HG03025 (cell line): ENCODE results near the gene EHBP1.
A peak's percentile ranks its signal among the peaks of the same experiment; 100 is the strongest.

Experiments
- ATAC-seq: cut with Tn5 transposase; IDR thresholded peaks from one replicate; pipeline ENCODE4 v1.9.1; 2021; ENCODE audit warnings: mild to moderate bottlenecking, moderate library complexity; ENCODE audit not compliant: unreplicated experiment, low FRiP score

EHBP1 gene

DNA sequence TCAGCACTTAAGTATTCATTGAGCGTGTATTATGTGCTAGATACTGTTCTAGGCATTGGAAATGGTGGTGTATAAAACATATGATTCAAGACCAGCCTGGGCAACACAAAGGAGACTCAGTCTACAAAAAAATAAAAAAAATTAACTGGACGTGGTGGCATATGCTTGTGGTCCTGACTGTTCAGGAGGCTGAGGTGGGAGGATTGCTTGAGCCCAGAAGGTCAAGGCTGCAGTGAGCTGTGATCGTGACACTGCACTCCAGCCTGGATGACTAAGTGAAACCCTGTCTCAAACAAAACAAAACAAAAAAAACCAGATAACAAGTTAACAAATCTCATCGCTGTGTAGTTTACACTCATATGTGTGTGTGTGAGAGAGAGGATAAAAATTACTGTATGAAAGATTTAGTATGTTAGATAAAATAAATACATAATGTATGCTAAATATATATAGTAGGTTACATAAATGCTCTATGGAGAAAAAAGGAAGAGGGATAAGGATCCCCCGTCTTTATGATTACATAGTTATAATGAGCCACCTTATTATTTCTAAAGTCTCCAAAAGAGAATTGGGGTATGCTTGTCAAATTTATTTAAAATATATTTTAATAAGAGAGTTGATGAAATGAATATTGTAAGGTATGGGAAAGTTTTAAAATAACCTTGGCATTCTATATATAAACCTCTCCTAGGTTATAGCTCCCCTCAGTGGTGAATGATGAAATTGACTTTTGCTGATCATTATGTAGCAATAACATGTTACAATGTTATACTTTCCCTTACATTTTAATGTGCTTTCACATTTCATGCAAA lies 69.2 kb downstream of the EHBP1 start:
- no peak for ATAC-seq

DNA sequence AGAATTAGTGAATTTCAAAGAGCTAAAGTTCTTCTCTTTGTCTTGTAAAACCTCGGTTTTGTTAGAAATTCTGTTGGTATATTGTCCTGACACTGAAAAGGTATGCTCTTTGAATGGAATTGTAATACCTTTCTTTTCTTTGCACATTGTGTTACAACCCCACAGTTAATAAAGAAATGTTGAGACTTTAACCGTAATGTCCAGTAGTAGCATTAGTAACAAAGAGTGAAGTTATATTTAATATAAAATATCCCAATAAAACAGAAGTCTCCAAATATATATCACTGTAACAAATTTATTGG lies 69.8 kb downstream of the EHBP1 start:
- ATAC-seq: no peak

DNA sequence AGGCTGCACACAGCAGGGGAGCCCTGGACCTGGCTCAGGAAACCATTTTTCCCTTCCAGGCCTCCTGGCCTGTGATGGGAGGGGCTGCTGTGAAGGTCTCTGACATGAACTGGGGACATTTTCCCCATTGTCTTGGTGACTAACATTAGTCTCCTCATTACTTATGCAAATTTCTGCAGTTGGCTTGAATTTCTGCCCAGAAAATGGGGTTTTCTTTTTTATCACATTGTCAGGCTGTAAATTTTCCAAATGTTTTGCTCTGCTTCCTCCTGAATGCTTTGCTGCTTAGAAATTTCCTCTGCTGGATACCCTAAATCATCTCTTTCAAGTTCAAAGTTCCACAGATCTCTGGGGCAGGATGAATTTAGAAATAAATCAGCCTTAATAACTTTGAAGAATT lies 78.2 kb downstream of the EHBP1 start:
- no peak for ATAC-seq

DNA sequence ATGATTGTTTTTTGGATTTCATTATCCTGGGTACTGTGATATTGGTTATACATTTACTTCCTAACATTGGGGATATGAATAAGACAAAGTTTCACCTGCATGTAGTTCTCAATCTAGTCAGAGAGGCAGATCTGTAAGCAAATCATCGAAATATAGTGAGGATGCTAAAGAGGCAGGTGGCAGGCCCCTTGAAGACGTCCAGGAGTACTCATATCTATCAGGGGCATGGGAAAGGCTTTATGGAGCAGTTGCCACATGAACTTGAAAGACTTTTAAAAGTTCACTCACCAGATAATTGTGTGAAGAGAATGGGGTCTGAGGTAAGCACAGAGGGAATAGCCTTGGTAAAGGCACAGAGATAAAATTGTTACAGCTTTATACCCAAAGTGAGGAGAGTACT lies 78.8 kb downstream of the EHBP1 start:
- ATAC-seq: no peak

DNA sequence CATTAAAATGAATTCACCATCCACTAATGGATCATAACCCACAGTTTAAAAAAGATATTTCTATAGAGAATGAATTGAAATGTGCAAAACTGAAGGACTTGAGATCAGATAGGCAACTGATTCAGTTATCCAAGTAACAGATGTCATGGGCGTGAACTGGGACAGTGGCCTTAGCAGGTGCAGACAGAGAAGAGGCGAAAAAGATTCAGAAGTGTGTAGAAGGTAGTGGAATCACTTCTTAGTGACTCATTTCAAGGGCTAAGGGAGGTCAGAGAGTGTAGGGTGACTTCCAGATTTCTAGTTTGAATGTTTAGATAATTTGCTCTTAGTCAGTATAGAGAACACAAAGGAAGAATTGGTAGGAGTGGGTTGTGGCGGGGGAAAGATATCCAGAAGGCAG lies 79.7 kb downstream of the EHBP1 start:
- peak; percentile 74 for ATAC-seq

DNA sequence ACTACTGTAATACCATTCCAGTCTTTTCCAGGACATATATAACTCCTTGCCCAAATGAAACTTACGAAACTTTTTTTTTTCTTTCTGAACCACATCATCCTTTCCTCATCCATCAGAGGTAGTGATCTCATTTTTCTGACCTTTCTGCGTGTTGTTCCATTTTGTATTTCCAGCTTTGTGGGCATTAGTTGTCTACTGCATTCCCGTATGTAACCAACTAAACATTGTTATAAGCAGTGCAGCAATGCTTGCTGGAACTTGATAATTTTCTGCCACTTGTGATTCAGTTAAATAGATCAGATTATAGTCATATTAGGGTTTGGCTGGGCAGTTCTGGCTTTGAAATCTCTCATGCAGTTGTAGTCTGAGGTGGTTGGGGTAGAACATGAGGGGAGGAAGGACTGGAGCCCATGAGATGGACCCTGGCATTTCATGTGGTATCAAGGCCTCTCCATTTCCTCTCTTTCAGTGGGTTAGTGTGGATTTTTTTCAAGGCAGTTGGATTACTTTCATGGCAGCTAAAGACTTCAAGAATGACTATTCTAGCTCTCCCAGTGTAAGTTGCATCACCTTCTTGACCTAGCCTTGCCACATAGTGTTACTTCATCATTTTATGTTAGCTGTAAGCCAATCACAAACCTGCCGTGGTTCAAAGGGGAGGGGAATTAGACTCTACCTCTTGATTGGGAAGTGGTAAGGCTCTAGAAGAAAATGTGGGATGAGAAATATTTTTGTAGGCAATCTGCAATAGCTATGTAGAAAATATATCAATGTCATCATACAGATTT lies 80.5 kb downstream of the EHBP1 start:
- ATAC-seq: no peak

DNA sequence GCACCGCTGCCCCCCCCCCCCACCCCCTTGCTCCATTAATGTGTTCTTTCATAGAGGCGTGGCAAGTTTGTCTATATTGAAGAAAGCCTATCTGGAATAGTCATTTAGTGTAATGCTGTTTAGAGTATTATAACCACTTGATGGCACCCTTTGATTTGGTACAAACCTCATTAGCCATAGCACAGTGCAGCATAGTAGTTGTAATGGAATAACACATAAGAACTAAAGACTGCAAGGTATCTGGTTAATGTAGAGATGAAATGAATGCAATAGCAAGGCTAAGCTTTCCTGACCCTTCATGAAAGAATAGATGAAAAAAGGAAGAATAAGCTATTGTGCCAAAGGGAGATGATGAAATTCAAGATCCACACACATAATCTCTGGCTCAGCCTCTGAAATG lies 81.9 kb downstream of the EHBP1 start:
- no peak for ATAC-seq

DNA sequence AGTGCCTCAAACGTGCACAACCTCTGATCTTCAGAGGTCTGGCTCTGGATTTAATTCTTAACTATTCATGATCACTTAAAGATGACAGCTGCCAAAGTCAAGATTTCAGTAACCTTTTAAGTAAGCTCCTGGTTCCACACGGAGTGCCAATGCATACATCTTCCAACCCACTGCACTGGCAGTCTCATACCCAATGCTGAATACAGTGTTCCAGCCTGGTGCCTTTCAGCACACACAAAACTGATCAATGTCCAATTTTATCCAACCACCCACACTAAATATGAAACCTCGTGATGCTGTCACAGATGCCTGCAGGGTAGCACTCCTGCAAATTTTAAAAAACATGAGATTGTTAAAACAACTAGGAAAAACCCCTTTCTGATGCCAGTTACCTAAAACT lies 84.0 kb downstream of the EHBP1 start:
- ATAC-seq: no peak

DNA sequence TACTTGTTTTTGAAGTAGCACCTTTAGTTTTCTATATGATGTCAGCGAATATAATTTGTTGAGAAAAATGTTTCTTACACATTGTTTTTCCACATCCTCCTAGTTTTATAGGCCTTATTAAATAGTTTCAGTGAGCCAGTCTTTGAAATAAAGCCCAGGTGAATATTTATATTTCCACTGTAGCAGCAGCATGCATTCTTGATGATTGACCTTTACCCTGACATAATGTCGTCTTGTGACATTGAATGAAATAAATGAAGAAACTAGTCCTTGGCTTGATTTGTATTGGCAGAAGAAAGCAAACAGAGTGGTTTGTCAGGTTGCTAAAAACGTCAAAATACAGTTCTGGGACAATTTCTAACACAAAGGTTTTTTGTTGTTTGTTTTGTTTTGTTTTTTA lies 84.4 kb downstream of the EHBP1 start:
- no peak for ATAC-seq

DNA sequence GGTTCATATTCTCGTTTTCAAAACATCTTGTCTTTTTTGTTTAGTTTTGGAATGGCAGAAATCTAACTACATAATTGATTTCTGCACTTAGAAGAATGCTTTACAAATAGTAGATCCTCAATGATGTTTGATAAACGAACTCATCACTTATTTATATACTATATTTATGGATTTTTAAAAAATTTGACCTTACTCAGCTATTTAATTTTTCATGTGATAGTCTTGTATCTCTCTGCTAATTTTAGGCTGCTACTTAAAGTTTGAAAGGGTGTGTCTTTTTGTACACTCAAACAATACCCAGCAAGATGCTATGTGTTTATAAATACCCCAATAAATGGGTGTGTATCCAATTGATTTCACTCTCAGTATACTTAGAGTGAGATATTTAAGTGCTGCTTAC lies 86.9 kb downstream of the EHBP1 start:
- no peak for ATAC-seq

DNA sequence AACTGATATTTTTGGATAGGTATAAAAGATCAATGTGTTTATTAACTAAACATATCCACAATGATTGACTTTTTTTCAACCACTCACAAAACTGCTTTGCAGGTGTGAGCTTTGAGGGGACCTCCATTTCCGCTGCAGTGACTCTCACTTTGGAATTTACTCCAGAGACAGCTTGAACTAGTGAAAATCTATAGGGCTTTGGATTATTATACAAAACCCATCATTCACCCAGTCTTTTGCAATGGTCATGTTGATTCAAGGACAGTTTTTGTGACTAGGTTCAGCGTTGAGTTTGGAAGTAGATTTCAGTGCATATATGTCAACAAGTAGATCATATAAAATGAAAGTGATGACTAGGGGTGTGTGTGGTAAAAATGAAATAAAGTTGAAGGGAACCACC lies 87.7 kb downstream of the EHBP1 start:
- no peak for ATAC-seq

DNA sequence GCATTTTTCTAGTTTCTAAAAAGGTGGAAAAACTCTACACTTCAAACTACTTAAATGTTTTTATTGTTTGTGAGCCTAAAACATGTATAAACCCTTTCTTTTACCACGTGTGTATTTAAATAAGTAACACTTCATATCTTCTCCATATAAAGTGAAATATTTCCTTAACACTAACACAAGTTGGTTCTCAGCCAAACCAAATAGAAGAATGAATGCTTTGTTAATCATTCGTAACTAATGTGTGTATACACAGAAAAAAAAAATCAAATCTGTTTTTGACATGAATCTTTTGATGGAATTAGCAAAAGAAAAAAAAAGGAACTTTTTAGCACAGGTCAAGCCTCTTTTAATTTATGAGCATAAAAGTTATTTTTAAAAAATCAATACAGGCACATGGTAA lies 89.3 kb downstream of the EHBP1 start:
- ATAC-seq: no peak

DNA sequence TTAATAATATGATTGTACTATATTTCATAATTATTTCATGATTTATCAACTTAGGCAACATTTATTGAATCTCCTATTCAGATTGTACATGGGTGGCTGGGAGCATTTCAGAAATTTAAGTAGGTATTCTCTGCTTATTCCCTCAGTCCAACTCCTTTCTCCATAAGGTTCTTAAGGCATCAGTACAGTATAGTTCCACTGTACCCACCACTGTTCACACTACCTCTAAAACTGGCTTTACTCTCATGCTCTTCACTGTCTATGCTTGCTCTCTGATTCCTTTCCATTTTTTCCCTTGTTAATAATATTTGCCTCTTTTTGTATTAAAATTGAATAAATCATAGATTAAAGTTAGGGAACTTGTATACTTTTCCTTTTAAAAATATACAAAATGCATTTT lies 89.8 kb downstream of the EHBP1 start:
- ATAC-seq: no peak

DNA sequence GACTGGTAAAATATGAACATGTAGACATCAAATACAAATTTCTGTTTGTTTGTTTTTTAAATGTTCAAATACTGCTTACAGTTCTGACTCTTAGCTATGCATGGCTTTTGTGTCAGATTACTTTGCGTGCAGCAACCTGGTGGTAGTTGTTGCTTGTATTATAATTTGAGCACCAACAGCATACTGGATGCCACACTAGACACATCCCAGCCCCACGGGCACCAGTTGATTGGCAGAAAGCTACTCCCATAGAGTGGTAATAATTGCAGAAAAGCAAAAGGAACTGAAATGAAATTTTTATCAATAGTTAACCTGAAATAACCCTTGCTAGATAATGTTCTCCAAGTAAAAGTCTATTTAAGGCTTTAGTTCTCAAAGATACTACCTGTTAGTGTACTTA lies 91.6 kb downstream of the EHBP1 start:
- no peak for ATAC-seq

DNA sequence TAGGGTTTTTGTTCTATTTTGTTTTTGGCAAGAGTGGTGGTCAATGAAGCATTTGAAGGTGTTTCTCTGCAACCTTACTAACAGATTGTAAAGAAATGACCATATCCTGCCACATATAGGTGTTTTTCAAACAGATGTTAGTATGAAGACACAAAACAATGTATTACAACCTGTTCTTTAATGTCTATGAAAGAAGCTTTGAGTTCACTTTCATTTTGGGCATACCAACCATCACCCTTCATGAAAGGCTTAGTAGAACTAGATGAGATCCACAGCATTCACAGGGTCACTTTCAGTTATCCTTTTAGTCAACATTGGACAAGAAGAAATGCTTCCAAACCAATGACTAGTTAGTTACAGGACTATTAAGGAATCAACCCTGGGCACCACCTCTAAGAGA lies 95.1 kb downstream of the EHBP1 start:
- no peak for ATAC-seq

DNA sequence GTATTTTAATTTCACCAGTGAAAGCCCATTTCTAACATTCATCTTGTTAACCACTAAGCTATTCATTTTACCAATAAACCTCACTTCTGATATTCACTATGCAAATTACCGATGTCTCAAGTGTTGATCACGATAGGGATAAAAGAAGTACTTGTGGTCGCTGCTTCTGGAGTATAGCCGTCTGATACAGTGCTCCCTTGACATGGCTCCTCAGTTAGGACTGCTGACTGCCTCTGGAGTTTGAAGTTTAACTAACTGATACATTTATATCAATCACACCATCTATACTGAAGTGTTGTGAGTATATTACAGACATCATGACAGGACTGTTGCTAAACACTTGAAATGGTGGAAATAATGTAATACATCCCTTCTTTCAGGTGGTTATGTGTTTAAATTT lies 95.6 kb downstream of the EHBP1 start:
- ATAC-seq: no peak

DNA sequence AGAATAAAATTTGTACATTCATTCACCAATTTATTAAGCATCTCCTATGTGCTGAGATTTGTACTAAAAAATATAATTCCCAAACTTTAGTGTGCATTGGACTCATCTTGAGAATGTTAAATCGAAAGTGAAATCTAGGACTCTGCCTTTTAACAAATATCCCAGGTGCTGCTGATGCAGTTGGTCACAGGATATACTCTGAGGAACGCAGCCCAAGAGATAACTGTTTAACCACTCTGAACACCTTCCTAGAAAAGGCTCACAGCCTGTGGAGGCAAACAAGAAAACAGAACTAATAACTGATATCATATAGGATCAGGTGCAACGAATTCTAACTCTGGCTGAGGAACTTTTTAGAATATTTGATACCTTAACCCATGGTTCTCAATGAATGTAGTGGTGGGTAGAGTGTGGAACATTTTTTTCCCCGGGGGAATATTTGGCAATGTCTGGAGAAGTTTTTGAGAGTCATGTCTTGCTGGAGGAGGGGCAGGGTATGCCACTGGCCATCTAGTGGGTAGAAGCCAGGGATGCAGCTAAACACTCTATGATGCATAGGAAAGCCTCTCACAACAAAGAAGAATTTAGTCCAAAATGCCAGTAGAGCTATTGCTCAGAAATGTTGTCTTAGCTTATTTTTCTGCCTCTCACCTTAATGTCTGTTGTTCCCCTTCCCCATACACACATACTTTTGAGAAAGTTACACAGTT lies 96.5 kb downstream of the EHBP1 start:
- ATAC-seq: no peak

DNA sequence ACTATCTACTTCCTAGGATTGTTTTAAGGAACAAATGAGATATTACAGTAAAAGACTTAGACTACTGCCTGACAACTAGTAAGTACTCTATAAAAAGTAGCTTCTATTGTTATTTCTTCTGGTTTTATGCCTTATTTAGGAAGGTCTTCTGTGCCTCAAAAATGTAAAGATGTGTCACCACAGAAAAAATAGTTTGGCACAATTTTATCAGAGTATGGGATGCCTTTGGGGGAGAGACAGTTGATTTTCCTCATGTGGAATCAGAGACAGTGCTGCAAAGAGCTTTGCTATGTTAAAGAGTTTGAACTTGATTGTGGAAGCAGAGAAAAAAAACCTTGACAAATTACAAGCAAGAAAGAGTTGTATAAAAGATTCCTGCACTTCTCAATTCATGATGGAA lies 98.4 kb downstream of the EHBP1 start:
- ATAC-seq: no peak

DNA sequence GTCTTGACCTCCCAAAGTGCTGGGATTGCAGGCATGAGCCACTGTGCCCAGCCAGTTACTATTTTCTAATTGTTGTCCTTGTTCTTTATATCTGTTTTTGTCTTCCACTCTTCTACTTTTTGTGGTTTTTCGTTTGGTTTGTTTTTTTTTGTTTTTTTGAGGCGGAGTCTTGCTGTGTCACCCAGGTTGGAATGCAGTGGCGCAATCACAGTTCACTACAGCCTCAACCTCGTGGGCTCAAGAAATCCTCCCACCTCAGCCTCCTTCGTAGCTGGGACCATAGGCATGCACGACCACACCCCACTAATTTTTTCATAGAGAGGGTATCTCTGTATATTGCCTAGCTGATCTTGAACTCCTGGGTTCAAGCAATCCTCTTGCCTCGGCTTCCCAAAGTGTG lies 100.7 kb downstream of the EHBP1 start:
- ATAC-seq: no peak

DNA sequence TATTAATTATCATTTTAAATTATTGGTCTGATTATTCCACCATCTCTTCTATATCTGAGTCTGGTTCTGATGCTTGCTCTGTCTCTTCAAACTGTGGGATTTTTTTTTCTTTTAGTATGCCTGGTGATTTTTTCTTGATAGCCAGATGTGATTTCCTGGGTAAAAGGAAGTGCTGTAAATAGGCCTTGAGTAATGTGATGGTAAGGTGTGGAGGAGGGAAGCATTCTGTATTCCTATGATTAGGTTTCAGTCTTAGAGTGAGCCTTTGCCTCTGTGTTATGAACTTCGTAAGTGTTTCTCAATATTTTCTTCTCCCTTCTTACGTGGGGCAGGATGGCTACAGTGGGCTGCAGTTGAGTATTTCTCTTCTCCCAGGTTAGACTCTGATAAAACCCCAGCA lies 103.0 kb downstream of the EHBP1 start:
- no peak for ATAC-seq

DNA sequence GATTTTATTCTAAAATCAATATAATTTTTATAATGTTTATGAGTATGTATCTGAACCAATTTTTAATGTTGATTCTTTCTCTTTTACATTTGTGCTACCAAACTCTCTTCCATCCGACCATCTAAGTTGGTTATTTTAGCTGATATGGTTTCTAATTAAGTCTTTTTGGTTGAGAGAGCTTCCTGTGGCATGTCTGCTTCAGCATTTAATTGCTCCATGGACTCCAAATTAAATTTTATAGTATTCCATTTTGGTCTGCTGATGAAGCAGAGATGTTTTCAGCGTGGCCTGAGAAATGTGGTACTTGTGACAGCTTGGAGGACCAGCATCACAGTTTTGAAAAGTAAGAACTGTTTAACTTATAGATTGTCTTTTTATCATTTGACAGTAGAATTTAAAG lies 105.6 kb downstream of the EHBP1 start:
- no peak for ATAC-seq

DNA sequence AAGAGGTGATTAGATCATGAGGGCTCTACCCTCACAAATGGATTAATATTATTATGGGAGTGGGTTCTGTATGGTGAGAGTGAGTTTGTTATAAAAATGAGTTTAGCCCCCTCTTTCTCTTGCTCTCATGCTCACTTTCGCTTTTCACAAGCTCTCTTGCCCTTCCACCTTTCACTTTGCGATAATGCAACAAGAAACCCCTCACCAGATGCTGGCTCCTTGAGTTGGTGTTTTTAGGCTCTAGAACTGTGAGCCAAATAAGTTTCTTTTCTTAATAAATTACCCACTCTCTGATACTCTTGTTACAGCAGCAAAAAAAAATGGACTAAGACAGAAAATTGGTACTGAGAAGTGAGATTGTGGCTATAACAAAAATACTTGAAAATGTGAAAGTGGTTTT lies 106.5 kb downstream of the EHBP1 start:
- no peak for ATAC-seq
